ENCODE results near the gene CD300LD.
"Not testable (repeated sequence)": the region's sequence is repeated elsewhere in the genome, so short reads cannot be mapped to it uniquely, and the experiment has no call there.

The CD300LD gene

DNA sequence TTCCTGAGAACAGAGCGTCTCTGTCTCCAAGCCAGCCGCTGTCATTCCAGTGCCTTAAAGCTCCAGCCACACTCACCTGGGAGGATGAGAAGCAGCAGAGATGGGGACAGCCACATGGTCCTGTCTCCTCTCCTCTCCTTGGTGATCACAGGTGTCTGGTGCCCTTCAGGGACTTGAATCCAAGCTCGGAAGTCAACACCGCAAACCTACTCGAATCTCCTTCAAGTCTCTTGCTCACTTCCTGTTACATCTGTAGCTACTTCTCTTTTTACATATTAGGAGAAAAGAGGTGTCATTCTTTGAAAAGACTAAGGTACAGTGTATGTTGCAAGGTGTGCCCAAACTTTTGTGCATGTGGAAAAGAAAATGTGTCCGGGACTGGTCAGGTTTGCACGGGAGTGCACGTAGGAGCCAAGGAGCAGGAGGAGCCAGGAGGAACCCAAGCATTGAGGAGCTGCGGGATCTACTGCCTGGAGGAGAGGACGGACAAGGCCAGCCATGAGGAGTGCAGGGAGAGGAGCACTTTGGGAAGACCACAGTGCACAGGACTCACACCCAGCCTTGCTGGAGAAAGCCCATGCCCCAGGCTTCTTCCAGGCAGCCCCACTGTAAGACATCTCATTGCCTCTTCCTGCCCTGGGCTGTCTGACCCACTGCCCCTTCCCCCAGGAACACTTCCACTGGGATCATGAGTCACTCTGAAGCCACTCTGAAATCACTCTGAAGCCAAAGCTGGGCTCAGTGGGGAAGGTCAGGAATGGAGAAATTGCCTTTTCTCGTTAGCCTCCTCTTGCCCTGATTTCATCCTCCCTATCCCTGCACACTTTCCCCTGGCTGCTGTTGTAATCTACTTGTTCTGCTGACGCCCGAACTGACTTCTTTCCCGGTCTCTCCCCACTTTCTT is at the start of gene CD300LD:
TSS of gene CD300LD (minus strand) at position 197 of the 904 bp plus-strand sequence. CDS start at position 116, 81 bp downstream.
- no peak for DNase-seq

DNA sequence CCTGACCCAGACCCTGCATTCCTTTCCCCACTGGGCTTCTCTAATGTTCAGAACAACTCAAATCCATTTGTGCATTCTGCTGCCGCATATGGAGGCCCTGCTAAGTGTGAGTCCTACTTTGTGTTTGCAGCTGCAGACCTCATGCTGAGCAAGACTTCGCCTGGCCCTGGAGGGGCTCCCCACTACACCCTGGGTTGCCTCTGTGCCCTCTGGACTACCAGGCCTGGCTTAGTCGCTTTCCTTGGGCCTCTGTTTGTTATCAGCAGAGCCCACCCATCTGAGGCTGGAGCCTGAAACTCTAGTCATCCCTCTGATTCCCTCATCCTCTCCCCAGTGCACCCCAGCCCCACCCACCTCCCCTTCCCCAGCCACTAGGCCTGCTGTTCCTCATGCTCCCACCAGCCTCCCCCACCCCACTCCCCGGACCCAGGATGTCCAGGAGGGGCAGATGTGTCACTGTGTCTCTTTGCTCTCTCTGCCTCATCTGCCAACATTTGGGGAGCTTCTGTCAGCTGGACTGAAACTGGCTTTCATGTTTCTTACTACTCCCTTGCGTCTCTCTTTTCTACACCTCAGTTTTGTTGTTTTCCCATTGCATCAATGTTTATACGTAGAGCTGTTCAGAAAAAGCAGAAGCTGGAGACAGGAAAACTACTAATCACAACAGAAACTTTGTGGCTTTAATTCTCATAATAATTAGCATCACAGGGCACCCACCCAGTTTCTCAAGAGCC is 49.3 kb upstream of the CD300LD start:
- no peak for DNase-seq

DNA sequence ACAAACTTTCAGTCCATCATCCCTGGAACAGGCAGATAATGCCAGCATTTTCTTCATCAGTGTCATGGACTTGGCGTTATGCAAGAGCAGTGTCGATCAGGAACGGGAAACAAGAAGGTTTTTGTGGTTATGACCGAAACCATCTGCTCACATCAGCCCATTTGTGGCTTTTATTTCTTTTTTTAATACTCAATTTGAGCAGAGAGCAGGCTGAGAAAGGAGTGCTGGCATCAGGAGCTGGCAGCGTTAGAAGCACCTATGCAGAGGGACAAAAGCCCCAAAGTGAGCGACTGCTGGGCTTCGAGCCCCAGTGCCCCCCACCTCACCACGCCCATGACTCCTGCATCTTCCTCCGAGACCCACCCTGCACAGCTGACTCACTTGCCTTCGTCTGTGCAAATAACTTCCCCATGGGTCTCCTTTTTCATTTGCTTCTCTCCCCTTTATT is 47.6 kb upstream of the CD300LD start:
- DNase-seq, result no peak

DNA sequence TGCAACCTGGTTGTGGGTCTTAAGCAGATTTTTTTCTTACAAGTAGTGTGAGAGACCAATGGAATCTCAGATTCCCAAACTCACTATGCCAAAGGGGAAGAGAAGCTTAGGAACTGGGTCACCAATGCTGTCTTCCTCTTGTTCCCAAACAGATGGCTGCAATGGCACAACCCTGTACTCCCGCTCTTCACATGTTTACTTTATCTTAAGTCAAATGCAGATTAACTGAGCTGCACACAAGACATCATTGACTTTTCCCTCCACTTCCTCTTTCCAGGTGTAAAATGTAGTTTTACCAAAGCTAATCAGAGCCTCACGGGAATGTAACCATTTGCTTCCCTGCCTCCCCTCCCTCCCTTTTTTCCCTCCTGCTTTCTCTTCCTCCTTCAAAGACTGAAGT is 45.8 kb upstream of the CD300LD start:
- DNase-seq, result no peak

DNA sequence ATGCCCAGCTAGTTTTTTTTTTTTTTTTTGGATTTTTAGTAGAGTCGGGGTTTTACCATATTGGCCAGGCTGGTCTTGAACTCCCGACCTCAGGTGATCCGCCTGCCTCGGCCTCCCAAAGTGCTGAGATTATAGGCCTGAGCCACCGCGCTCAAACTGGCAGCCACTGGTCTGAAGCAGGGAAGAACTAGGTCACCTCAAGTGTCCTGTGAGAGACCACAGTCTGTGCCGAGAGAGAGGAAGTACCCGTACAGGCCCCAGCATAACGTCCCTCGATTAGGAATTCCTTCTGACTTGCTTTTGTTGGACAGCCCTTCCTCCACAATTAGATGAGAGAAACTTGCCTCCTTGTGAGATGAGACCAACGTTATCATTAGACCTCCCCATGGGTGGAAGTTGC is 45.2 kb upstream of the CD300LD start:
- DNase-seq, result no peak

DNA sequence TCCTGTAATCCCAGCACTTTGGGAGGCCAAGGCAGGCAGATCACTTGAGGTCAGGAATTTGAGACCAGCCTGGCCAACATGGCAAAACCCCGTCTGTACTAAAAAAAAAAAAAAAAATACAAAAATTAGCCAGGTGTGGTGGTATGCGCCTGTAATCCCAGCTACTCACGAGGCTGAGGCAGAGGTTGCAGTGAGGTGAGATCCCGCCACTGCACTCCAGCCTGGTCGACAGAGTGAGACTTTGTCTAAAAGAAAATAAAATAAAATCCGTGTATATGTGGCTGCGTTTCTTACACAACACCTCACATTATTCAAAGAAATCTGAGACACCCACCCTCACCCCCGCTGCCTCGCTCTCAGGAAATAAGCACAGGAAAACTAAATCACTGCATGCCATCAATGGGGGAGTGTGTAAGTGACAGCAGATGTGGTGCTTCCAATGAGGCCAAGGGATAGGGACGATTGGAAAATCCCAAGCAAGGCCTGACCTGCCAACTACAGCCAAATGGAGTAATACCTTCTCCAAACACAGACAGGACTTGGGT is 44.5 kb upstream of the CD300LD start:
- DNase-seq, result not testable (repeated sequence)

DNA sequence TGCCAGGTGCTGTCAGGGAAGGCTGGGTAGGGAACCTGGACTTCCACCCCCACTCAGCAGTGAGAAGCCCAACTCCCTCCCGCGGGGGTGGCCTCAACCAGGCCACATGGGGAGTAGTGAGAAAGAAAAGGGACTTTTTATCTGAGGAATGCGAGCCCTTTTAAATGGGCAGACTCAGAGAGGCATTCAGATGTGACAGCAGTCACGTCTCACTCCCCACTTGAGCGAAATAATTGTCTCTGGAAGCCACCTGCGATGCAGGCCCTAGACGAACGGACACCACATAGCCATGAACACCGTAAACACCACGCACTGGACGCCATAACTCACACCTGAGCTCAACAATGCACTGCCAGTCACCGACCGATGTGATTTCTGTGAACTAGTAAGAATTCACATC is 43.3 kb upstream of the CD300LD start:
- DNase-seq, result peak; percentile 29

DNA sequence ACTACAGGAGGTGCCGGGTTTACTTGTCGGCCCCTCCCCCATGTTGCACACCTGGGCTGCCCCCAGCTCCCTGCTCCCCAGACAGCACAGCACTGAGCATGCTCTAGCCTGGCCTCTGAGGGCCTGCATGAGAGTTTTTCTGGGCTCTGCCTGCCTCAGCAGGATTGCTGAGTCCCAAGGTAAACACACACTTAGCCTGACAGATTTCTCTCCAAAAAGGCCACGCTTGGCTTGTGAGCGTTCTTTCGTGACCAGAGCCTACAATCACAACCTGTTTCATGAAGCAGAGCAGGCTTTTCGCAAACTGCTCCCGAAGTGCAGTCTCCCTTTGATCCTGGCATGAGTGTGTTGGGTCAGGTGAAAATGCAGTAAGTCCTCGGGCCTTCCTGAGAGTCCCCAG is 41.2 kb upstream of the CD300LD start:
- peak; percentile 83 for DNase-seq

DNA sequence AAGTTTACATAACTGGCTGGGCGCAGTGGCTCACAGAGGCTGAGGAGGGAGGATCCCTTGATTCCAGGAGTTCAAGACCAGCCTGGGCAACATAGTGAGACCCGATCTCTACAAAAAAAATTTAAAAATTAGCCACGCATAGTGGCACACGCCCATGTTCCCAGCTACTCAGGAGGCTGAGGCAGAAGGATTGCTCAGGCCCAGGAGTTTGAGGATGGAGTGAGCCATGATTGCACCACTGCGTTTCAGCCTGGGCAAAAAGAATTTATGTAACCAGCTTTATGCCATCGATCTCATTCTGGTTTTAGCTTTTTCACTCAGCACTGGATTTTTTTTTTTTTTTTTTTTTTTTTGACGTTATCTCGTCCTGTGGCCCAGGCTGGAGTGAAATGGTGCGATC is 40.5 kb upstream of the CD300LD start:
- DNase-seq, result no peak

DNA sequence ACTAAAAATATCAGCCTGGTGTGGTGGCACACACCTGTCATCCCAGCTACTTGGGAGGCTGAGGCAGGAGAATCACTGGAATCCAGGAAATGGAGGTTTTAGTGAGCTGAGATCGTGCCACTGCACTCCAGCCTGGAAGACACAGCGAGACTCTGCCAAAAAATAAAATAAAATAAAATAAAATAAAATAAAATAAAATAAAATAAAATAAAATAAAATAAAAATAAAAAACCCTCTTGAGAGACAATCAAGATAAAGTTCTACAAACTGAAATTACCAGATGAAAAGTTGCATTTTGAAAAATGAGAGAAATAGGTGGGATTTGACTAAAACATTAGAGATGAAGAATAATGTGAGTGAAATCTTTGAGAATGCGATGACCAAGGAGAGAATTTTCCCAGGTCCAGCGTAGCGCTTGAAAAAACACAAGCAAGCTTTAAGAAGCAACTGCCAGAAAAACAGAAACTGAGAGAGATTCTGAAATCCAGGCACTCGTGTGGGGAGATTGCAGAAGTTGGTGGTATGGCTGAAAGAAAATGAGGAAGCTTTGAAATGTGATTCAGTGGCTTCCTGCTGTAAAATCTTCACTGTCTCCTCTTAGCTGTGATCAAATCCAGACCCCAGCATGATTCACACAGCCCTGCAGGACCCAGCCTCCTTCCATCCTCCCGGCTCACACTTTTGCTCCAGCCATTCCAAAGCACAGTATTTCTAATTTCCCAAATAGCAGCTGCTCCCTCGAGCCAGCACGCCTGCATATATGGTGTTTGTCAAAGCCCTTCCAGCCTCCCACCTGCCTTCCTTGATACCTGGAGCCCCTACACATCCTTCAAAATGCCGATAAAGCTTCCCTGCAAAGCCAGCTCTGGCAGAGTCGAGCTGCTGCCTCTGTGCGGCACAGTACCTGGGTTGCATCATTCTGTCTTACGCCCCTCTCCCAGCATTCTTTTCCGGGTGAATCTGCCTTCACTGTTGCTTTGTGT is 39.7 kb upstream of the CD300LD start:
- DNase-seq, result no peak

DNA sequence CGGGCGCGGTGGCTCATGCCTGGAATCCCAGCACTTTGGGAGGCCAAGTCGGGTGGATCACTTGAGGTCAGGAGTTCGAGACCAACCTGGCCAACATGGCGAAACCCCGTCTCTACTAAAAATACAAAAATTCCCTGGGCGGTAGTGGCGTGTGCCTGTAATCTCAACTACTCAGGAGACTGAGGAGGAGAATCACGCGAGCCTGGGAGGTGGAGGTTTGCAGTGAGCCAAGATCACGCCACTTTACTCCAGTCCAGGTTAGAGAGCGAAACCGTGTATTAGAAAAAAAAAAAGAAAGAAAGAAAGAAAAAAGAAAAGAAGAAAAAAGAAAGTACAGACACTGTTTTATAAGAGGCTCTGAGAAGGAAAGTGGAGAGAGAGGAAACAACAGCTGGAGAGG is 38.2 kb upstream of the CD300LD start:
- not testable (repeated sequence) for DNase-seq

DNA sequence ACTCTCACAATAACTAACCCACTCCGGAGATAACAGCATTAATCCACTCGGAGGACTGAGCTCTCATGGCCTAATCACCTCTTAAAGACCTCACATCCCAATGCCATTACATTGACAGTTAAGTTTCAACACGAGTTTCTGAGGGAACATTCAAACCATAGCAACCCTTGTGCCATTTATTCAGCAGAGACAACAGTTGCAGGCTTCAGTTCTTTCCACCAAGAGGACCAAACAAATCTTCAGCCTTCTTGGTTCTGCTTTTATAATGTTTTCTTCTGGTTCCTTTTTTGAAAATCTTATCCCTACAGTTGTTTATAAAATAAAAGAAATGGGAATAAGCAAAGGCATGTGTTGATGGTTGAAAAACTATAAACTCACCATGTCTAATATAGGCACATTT is 33.6 kb upstream of the CD300LD start:
- no peak for DNase-seq

DNA sequence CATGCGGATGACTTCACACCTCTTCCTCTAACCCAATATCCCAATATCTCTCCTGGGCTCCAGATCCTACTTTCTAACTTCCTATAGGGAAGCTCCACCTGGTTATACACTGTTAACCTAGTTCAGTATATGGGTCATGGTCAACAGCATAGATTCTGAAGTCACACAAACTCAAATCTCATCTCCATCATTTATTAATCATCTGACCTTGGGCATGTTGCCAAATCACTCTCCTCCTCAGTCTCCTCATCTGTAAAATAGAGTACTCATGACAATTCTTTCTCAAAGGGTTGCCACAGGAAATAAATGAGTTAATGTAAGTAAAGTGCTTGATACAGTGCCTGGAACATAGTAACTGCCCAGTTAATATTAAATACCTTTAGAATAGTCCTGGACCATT is 32.0 kb upstream of the CD300LD start:
- no peak for DNase-seq

DNA sequence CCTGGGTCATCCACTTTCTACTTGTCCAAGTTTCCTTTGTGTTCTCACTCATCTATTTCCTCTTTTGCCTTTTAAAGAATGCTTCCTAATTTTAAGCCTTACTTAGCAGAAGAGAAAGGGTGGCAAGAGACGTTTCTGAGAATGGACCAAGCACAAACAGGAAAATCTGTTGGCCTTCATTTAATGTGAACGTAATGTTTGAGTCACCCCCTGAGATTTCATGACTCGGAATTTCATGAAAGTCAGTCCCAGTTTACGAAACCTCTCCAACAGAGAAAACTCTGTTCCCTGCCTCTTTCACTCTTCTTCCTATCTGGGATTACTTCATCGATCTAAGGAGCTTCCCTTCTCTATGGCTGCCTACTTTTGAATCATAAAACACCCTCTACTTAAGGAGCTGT is 31.6 kb upstream of the CD300LD start, which contains the start of gene CD300E:
TSS of gene CD300E (minus strand) at position 46 of the 401 bp plus-strand sequence. CDS start 117 bp downstream, outside the sequence.
- no peak for DNase-seq

DNA sequence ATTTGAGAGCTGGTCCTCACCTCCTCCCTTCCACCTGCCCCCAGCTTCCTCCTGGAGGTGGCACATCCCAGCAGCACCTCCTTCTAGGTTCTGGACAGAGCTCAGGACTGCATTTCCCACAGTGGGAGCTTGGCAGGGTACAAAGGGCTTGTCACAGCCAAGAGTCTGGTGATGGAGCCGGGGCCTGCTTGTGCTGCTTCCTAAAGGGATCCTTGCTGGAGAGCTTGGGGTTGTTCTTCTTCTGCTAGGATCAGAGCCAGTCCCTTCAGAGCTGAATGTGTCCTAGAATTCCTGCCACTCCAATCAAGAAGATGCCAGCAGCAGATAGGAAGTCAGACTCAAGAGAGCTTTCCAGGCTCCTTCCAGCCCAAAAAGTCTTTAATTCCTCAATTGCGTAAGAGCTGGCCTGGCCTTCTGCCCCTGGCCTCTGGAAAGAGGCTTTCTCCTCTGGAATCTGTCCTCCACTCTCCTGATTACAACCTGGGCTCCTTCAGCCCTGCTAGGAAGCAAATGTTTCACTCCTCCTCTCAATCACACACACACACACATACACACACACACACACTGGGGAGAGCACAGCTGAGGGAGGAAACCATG is 27.1 kb upstream of the CD300LD start:
- no peak for DNase-seq

DNA sequence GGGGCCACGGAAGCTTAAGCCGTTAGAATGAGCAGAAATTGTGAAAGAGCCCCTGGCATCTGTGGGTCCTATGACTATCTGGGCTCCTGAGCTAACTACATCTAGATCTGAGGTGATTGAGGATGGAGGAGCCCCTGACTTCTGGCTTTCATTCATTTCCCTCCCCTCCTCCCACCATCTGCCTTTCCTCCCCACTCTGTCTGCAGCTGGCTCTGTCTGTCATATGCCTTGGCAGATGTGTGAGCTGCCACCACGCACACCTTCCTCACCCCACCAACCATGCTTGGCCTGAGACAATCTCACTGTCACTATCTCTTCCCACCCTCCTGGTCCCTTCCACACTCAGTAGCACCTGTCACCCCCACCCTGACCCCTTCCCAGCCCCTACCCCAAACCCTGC is 26.4 kb upstream of the CD300LD start:
- DNase-seq, result no peak

DNA sequence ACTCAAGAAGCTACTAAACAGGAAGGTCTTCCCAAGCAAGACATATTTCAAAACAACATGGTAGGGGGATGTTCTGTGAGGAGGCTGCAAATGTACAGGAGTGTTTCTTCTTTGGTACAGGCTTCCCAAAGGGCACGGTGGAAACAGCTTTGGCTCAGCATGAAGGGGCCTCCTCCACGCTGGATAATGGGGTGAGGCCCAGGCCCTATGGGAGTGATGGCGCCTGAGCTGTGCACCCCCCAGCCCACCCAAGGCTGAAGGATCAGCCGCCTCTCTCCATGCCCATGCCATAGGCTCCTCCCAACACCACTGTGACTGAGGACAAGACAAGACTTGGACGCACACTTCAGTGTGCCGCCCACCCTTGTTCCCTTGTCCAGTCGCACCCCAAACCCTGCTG is 24.6 kb upstream of the CD300LD start:
- DNase-seq, result no peak

DNA sequence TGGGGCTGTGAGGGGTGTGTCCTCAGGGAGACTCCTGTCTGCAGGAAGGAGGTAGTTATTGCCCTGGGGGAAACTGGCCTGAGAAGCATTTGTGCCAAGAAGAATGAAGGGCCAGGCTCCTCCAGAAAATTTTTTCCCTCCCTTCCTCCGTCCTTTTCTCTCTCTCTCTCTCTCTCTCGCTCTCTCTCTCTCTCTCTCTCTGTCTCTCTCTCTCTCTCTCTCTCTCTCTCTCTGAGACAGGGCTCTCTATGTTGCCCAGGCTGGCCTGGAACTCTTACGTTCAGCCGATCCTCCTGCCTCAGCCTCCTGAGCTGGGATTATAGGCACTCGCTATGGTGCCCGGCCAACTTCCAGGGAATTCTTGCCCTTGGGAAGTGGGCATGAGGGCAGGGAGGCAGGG is 20.0 kb upstream of the CD300LD start:
- DNase-seq, result no peak

DNA sequence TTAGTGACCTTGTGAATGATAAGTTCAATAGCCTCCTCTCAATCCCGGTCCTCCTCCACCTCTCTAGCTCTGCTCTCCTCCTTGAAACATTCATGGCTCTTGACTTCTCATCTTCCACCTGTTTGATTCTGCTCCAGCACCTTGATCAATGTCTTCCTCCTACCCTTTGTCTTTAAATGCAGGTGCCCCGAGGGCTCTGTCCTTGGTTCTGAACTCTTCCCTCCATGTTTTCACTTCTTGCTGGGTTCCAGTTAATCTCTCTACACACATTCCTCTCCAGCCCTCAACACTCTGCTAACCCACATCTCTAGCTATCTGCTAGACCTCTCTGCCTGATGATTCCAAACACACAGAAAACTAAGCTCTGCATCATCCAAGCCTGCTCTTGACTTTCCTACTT is 18.0 kb upstream of the CD300LD start:
- DNase-seq, result no peak

DNA sequence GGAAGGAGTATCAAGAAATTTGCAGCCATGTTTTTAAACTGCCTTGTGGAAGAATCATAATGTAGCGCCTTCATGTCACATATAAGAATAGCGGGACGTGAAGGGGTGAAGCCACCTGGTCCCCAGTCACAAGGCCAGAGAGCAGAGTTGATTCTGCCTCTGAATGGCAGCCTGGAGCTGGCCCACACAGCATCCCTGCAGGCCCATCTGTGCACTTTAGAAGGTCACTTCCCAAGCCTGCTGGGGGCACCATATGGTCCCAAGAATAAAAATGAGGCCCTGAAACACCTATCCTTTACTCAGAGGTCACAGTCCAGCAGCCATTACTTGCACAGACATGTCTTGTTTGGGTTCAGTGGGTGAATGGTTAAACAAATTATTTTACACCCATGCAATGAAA is 16.4 kb upstream of the CD300LD start:
- DNase-seq, result no peak

DNA sequence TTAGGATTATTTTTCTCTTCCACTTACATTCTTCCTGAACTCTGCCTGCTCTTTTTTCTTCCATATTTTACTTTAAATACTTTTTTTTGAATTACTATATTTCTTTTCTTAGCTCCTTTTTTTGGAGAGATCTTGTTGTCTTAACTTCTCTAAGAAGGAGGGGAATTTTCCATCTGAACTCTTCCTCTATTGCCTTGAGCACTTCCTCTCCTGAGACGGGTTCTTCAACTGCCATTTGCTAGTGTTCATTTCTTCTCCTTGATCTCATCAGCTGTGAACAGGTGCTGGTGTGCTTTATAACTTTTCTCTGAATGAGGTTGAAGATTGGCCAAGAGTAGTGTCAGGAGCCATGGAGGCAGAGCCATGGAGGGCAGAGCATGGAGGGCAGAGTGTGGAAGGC is 15.1 kb upstream of the CD300LD start:
- DNase-seq, result no peak

DNA sequence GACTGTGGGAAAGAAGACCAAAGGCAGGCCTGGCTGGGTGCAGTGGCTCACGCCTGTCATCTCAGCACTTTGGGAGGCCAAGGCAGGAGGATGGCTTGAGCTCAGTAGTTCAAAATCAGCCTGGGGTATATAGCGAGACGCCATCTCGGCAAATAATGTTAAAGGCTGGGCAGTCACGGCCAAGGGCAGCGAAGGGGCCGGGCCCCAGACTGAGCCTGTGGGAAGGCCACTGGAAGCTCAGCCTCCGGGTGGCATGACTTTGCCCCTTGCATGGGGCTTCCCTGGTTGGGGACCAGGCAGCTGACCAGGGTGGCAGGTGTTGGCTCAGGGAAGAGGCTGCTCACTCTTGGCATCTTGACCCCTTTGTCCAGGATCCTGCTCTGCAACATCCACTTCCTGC is 14.0 kb upstream of the CD300LD start:
- DNase-seq, result no peak
